Subcutaneous adipose tissue (tissue), 4 donors: Measurements from ENCODE around the gene COQ10A. TPM values are rescaled to one million over a fixed set of nuclear protein-coding genes. Genes with fewer than 3 reads are reported as not detected.

Experiments used
- total RNA-seq, 4 donors: library from RNA; depleted of rRNA; stranded (reverse); fragments of >200 nt; gene quantifications; one replicate each; pipeline ENCODE4 v1.1.0, GENCODE V29; 2016
- TF ChIP-seq, protein P1 (sequence below): fragments of 450-650 bp; IDR thresholded peaks from one replicate; pipeline ENCODE4 v1.5.1; 2016; ENCODE audit warnings: low read depth, mild to moderate bottlenecking, control low read depth, antibody characterized with exemption, moderate library complexity

The COQ10A gene
- total RNA-seq, 4 donors from 2014 or later, result 9.3 to 18.3 (median 12.4) TPM

- TF ChIP-seq, protein P1, sequence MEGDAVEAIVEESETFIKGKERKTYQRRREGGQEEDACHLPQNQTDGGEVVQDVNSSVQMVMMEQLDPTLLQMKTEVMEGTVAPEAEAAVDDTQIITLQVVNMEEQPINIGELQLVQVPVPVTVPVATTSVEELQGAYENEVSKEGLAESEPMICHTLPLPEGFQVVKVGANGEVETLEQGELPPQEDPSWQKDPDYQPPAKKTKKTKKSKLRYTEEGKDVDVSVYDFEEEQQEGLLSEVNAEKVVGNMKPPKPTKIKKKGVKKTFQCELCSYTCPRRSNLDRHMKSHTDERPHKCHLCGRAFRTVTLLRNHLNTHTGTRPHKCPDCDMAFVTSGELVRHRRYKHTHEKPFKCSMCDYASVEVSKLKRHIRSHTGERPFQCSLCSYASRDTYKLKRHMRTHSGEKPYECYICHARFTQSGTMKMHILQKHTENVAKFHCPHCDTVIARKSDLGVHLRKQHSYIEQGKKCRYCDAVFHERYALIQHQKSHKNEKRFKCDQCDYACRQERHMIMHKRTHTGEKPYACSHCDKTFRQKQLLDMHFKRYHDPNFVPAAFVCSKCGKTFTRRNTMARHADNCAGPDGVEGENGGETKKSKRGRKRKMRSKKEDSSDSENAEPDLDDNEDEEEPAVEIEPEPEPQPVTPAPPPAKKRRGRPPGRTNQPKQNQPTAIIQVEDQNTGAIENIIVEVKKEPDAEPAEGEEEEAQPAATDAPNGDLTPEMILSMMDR, result no peak
These were observed 22.2 kb upstream of the COQ10A start for GRCh38 chr12:56244494-56244893.

DNA sequence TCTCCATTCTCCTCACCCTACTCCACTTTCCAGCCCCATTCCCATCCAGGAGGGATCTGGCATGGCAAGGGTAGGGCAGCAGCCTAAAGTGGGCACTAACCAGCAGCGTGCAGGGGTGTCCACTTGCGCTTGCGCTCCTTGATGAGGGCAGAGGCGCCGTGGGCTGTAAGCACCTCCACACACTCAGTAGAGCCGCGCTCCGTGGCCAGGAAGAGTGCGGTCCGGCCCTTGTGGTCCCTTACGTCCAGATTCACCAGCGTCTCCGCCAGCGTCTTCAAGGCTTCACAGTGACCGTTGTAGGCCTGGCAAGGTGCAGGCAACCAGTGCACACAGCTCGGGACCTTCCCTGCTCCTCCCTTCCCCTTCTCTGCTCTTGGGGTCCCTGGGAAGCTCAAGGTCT is 18.8 kb upstream of the COQ10A start:
- TF ChIP-seq, protein P1, result no peak

GRCh38 chr12:56248711-56249110 is 18.0 kb upstream of the COQ10A start:
- TF ChIP-seq, protein P1, result no peak

DNA sequence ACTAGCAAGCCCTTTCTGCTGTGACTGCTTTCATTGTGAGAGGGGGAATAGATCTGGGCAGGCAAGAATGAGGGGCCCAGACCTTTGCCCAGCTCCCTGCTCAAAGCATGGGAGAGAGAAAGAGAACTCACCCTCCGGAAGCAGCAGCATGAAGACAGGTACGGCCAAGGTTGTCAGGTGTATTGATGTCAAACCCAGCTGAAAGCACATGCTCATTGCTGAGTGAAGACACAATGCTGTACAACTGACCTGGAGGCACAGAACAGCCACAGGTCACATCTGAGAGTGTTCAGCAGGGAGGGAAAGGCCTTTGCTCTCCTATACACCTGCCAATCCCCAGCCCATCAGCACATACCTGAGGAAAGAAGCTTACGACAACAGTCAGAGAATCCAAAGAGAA is 14.1 kb upstream of the COQ10A start:
- TF ChIP-seq, protein P1, result no peak

GRCh38 chr12:56253091-56253490 is 13.7 kb upstream of the COQ10A start:
- TF ChIP-seq, protein P1, result no peak

DNA sequence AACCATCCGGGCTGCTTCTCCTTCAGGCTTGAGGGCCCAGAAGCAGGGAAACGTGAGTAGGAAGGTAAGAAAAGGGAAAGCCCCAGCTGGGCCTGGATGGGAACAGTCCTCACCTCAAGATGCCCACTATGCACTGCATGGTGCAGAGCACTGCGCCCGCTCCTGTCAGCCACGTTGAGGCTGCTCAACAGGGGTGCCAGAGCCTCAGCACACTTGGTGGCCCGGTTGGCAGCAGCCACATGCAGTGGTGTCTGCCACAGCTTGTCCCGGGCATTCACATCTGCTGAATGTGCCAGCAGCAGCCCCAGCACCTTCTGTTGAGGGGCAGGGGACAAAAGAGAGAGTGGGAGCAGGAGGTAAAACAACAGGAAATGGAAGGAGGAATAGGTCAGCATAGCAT is 11.1 kb upstream of the COQ10A start:
- TF ChIP-seq, protein P1, result no peak

GRCh38 chr12:56256326-56256960 is 10.3 kb upstream of the COQ10A start:
- TF ChIP-seq, protein P1, result no peak
